K562 (cell line): ENCODE measurements around the gene EAF2. TPM values are rescaled to one million over a fixed set of nuclear protein-coding genes. Genes with fewer than 3 reads are reported as not detected.
A peak's percentile ranks its signal among the peaks of the same experiment; 100 is the strongest.

ENCODE experiments used
- ATAC-seq: fragments of 200-7000 bp; cut with Tn5 transposase; 3 replicates; pipeline ENCODE4 v1.9.1; 2020; ENCODE audit warnings: moderate library complexity
- BruUV-seq: library from RNA; stranded (reverse); fragments of 400-500 nt; replicated peaks from 2 replicates; lab custom pipeline; 2021; lab: Mats Ljungman, UMichigan
- CTCF ChIA-PET: fragments of 300-600 bp; formaldehyde crosslinking; extraction: SDS; loops from one replicate; lab custom pipeline; 2021; ENCODE audit warnings: low intra/inter-chr PET ratio; lab: Yijun Ruan, JAX
- POLR2A ChIA-PET: fragments of 300-600, 350-650 bp; sonication (Branson Sonifier 250); formaldehyde crosslinking; extraction: SDS; loops from one replicate; lab custom pipeline; 2021; ENCODE audit warnings: antibody characterized with exemption, inconsistent platforms; lab: Yijun Ruan, JAX
- DNase-seq, 4 experiments: peaks; one replicate each; pipeline versions ENCODE4 v3.0.0 to v3.0.0-alpha.2; 2011 to 2018; ENCODE audit warnings: low spot score in 3 of 4, mixed read lengths in 3 of 4; ENCODE audit errors: extremely low read depth in 1 of 4
- FAIRE-seq: peaks from 2 replicates; lab custom pipeline; 2011; peaks lifted over from hg19 to GRCh38; lab: Jason Lieb, UNC
- H2AFZ ChIP-seq: 2 replicates; pipeline ENCODE4 v1.6.0; 2011; ENCODE audit warnings: low read depth, low read length, control low read depth, inconsistent platforms
- H3K27ac ChIP-seq: fragments of 200-600 bp; 3 replicates; pipeline ENCODE4 v1.8.0; 2011; ENCODE audit warnings: low read depth, mild to moderate bottlenecking, control low read depth, inconsistent platforms, low read length, moderate library complexity, mixed read lengths; ENCODE audit errors: extremely low read depth
- H3K27me3 ChIP-seq, 2 experiments: fragments of 300-600 bp in 1 of 2; 2 replicates in 1 of 2; 3 replicates in 1 of 2; pipeline versions ENCODE4 v1.6.0 to v1.8.0; 2011; ENCODE audit warnings: inconsistent platforms in 2 of 2, low read length in 2 of 2, mild to moderate bottlenecking in 1 of 2, mixed read lengths in 1 of 2, moderate library complexity in 1 of 2; ENCODE audit not compliant: control insufficient read depth in 2 of 2, insufficient read depth in 2 of 2
- H3K36me3 ChIP-seq: fragments of 300-600 bp; 3 replicates; pipeline ENCODE4 v1.8.0; 2011; ENCODE audit warnings: mild to moderate bottlenecking, low read length, inconsistent platforms; ENCODE audit not compliant: control insufficient read depth, insufficient read depth
- H3K4me1 ChIP-seq, 2 experiments: fragments of 200-600 bp in 1 of 2; replicated peaks in 1 of 2; 2 replicates in 1 of 2; 3 replicates in 1 of 2; pipeline versions ENCODE4 v1.5.1 to v1.8.0; 2011; ENCODE audit warnings: inconsistent platforms in 2 of 2, low read length in 2 of 2, mild to moderate bottlenecking in 1 of 2, mixed read lengths in 1 of 2, moderate library complexity in 1 of 2; ENCODE audit not compliant: control insufficient read depth in 2 of 2, insufficient read depth in 2 of 2
- H3K4me2 ChIP-seq: 2 replicates; pipeline ENCODE4 v1.6.1; 2011; ENCODE audit warnings: low read length, control low read depth, inconsistent platforms, mixed read lengths; ENCODE audit not compliant: insufficient read depth
- H3K4me3 ChIP-seq: fragments of 200-600 bp; sonication (generic), shearing (Covaris generic); 2 replicates; pipeline ENCODE4 v1.5.1; 2016; ENCODE audit warnings: control low read depth, inconsistent platforms
- H3K79me2 ChIP-seq: fragments of 200-600 bp; 3 replicates; pipeline ENCODE4 v1.8.0; 2011; ENCODE audit warnings: low read length, inconsistent platforms; ENCODE audit not compliant: control insufficient read depth, insufficient read depth
- H3K9ac ChIP-seq, 2 experiments: 2 replicates each; pipeline versions ENCODE4 v1.6.0 to v1.6.1; 2011; ENCODE audit warnings: low read depth in 2 of 2, low read length in 2 of 2, control low read depth in 1 of 2, inconsistent platforms in 1 of 2, mild to moderate bottlenecking in 1 of 2, mixed read lengths in 1 of 2; ENCODE audit not compliant: insufficient read depth in 1 of 2
- H3K9me1 ChIP-seq: one replicate; pipeline ENCODE4 v1.6.0; 2011; ENCODE audit warnings: inconsistent platforms, mild to moderate bottlenecking, low read length, moderate library complexity; ENCODE audit not compliant: control insufficient read depth, insufficient read depth
- H3K9me3 ChIP-seq: replicated peaks from 2 replicates; pipeline ENCODE4 v1.5.1; 2011; ENCODE audit warnings: low read depth, low read length, inconsistent platforms; ENCODE audit not compliant: control insufficient read depth, insufficient read depth
- H4K20me1 ChIP-seq: replicated peaks from 2 replicates; pipeline ENCODE4 v1.6.1; 2011; ENCODE audit warnings: low read length, inconsistent platforms, mixed read lengths; ENCODE audit not compliant: control insufficient read depth, insufficient read depth
- CBX3 ChIP-seq, 2 experiments: IDR thresholded peaks; 1 replicate in 1 of 2; 2 replicates in 1 of 2; pipeline ENCODE4 v1.6.1; 2012; ENCODE audit warnings: inconsistent platforms in 2 of 2, low read length in 2 of 2, borderline replicate concordance in 1 of 2, control low read depth in 1 of 2
- CEBPB ChIP-seq: fragments of 450-650 bp; IDR thresholded peaks from 2 replicates; pipeline ENCODE4 v1.6.1; 2016; ENCODE audit warnings: missing genetic modification characterization, missing compliant biosample characterization
- CEBPG ChIP-seq, 3 experiments: fragments of 200-800 bp in 1 of 3; sonication (Bioruptor generic) in 1 of 3; sonication (generic) in 1 of 3; formaldehyde crosslinking in 1 of 3; IDR thresholded peaks in 2 of 3; conservative IDR thresholded peaks in 1 of 3; 2 replicates each; pipeline versions ENCODE4 v1.6.1 to v1.8.0; 2016 to 2022; ENCODE audit warnings: missing compliant biosample characterization in 2 of 3, missing genetic modification characterization in 2 of 3, mild to moderate bottlenecking in 1 of 3, missing genetic modification reagents in 1 of 3
- CHD4 ChIP-seq: fragments of 200-600 bp; sonication (generic); IDR thresholded peaks from 3 replicates; pipeline ENCODE4 v1.6.1; 2012; ENCODE audit warnings: low read depth, mild to moderate bottlenecking, mixed read lengths, low read length, inconsistent platforms; ENCODE audit not compliant: insufficient read depth, insufficient replicate concordance, poor library complexity, severe bottlenecking
- ETV5 ChIP-seq: sonication (generic); formaldehyde crosslinking; IDR thresholded peaks from 2 replicates; pipeline ENCODE4 v1.4.0; 2020; ENCODE audit warnings: low read depth, mild to moderate bottlenecking, missing genetic modification reagents
- GATA2 ChIP-seq: sonication (generic); formaldehyde crosslinking; IDR thresholded peaks from 2 replicates; pipeline ENCODE4 v1.4.0; 2020; ENCODE audit warnings: mild to moderate bottlenecking, missing genetic modification reagents
- GTF2E2 ChIP-seq: fragments of 200-800 bp; sonication (Bioruptor generic); IDR thresholded peaks from 2 replicates; pipeline ENCODE4 v1.6.1; 2016; ENCODE audit warnings: missing genetic modification characterization, missing compliant biosample characterization
- RBBP5 ChIP-seq: fragments of 200-600 bp; sonication (generic); IDR thresholded peaks from 2 replicates; pipeline ENCODE4 v1.6.1; 2012; ENCODE audit warnings: borderline replicate concordance, mild to moderate bottlenecking, low read length, control low read depth, inconsistent platforms; ENCODE audit not compliant: insufficient read depth, poor library complexity, severe bottlenecking
- SAFB2 ChIP-seq: fragments of 200-400 bp; formaldehyde crosslinking; IDR thresholded peaks from 2 replicates; pipeline ENCODE4 v1.6.1; 2018; ENCODE audit warnings: borderline replicate concordance, low read length, low read depth, moderate library complexity; ENCODE audit not compliant: severe bottlenecking
- ZFP36 ChIP-seq: fragments of 150-350 bp; IDR thresholded peaks from 2 replicates; pipeline ENCODE4 v1.6.1; 2018; ENCODE audit warnings: low read length, low read depth; ENCODE audit not compliant: partially characterized antibody
- ZKSCAN1 ChIP-seq: fragments of 150-350 bp; IDR thresholded peaks from 2 replicates; pipeline ENCODE4 v1.6.1; 2016; ENCODE audit warnings: low read depth, low read length
- WGBS: fragments of 100-300 bp; shearing (Covaris generic); methylation state at CpG from one replicate; pipeline ENCODE4 v1.1.6; 2016; ENCODE audit warnings: low coverage, mixed read lengths; ENCODE audit not compliant: insufficient coverage; ENCODE audit errors: missing lambda C conversion rate; 5-methylcytosine and 5-hydroxymethylcytosine counted together
- in situ Hi-C: fragments of 300-500 bp; cut with MboI; formaldehyde crosslinking; loops from 4 replicates; pipeline ENCODE4 v1.15.0; 2018; ENCODE audit warnings: inconsistent platforms, mixed read lengths
- intact Hi-C: fragments of 100-400 bp; cut with micrococcal nuclease; formaldehyde crosslinking; loops from 2 replicates; pipeline ENCODE4 v1.14.2; 2022
- polyA plus RNA-seq, 8 experiments: library from polyadenylated mRNA; depleted of rRNA in 4 of 8; stranded (reverse) in 5 of 8; unstranded in 3 of 8; fragments of >200 nt; fragmentation: Nextera tagmentation in 2 of 8; fragmentation: Illumina TruSeq in 1 of 8; extraction: Ambion mirVana in 2 of 8; extraction: Trizol in 1 of 8; gene quantifications; 2 replicates each; pipeline versions ENCODE4 v1.2.1 to v1.2.3, GENCODE V29; 2011 to 2014; ENCODE audit warnings: inconsistent platforms in 1 of 8, missing spikeins in 1 of 8
- total RNA-seq, 7 experiments: library from RNA; depleted of rRNA in 6 of 7; stranded (reverse); fragments of >200 nt in 6 of 7; fragmentation: Illumina TruSeq in 2 of 7; extraction: Trizol in 2 of 7; gene quantifications; 2 replicates each; pipeline versions ENCODE4 v1.2.1 to v1.2.3, GENCODE V29; 2011 to 2021; ENCODE audit warnings: low replicate concordance in 1 of 7
- TF ChIP-seq, protein P1 (sequence below), 2 experiments: fragments of 450-650 bp in 1 of 2; sonication (generic) in 1 of 2; formaldehyde crosslinking in 1 of 2; IDR thresholded peaks in 1 of 2; conservative IDR thresholded peaks in 1 of 2; 2 replicates each; pipeline versions ENCODE4 v1.6.1 to v1.8.1; 2016 to 2023; ENCODE audit warnings: mild to moderate bottlenecking in 2 of 2, moderate library complexity in 2 of 2, inconsistent platforms in 1 of 2, missing genetic modification reagents in 1 of 2

The EAF2 gene
- total and polyA plus RNA-seq, 9 of the 15 experiments (the other 6 are each of a cell fraction or from before 2014, with no cell fraction given) = 3.8 to 17.3 (median 6.9) TPM

DNA sequence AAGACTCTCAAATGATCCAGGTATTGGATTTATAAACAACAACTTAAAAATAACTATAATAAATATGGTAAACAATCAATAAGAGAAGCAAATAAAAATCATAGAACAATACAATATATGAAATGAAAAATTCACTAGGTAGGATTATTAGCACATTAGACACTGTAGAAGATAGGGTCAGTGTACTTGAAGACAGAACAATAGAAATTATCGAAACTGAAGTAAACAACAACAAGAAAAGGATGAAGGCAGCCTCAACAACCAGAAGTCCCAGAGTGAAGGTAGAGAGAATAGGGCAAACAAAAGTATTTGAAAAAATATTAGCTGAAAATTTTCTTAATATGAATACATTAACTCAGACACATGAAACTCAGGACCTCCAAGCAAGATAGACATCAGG is 12.0 kb upstream of the EAF2 start:
- Histone ChIP-seq H3K9ac (no peak overlapping the region), H3K4me1 (no peaks in the 10 kb centered on the region), H3K9me3 (peaks cover 6% of the 10 kb centered on the region; the same call in 1 of the 2 replicates), H3K9me1 (no peaks in the 10 kb centered on the region), H3K27me3 (no peaks in the 10 kb centered on the region), H4K20me1 (no peaks in the 10 kb centered on the region), H3K4me3 (no peak overlapping the region), H3K27ac (no peak overlapping the region), H3K4me2 (no peak overlapping the region), H2AFZ (no peak overlapping the region), H3K79me2 (peaks cover 10% of the 10 kb centered on the region; the same call in 2 of the 3 replicates), H3K36me3 (peaks cover 74% of the 10 kb centered on the region)
- no peak for FAIRE-seq
- no peak for ATAC-seq
- CTCF ChIA-PET = interaction anchor here (0.5 kb wide), 1 partner anchor 70 kb away, joined by 3 read pairs; no protein-coding TSS in a partner anchor
- no TSS peak for BruUV-seq
- POLR2A ChIA-PET = no interaction called here
- in situ Hi-C loops (no loop called here), intact Hi-C loops (no loop called here)
- 0 out of 3 replicates have a peak, but pooled peaks of 1 of the 2 experiments have one; percentile 27 for TF ChIP-seq CBX3 (IDR thresholded peaks at IDR 0.05; ENCODE audit: borderline replicate concordance in 1 of 2, low read length in 2 of 2)
- no peak for TF ChIP-seq GTF2E2 (tag)
- 100% methylated on average over 1 of the region's 1 CpG for WGBS
- no peak for DNase-seq

- H3K36me3 ChIP-seq = peaks cover 32% of the 10 kb centered on the region
- peak; percentile 7 for TF ChIP-seq RBBP5
- TF ChIP-seq CEBPB (tag) = peak; percentile 96
- no peak for TF ChIP-seq ZFP36
- TF ChIP-seq, protein P1, sequence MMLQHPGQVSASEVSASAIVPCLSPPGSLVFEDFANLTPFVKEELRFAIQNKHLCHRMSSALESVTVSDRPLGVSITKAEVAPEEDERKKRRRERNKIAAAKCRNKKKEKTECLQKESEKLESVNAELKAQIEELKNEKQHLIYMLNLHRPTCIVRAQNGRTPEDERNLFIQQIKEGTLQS (IDR thresholded peaks at IDR 0.05) = peak; percentile 56
- TF ChIP-seq, protein P1 (CRISPR knock-in tag; conservative IDR thresholded peaks at IDR 0.05) = no peak
- TF ChIP-seq CHD4 = no peak
- TF ChIP-seq CEBPG (CRISPR knock-in tag; IDR thresholded peaks at IDR 0.05) = peak; percentile 82
- peak; percentile 85 to 96 for TF ChIP-seq CEBPG (tag; conservative IDR thresholded peaks at IDR 0.05 in 1 of 2, IDR thresholded peaks at IDR 0.05 in 1 of 2)
- no peak for TF ChIP-seq ZKSCAN1
- no peak for TF ChIP-seq ETV5 (CRISPR knock-in tag)
- TF ChIP-seq GATA2 (CRISPR knock-in tag) = no peak
- no peak for TF ChIP-seq SAFB2
- DNase-seq (peak; percentile 3 to 12 (median 6)), ATAC-seq (peak; percentile 1; the same call in 1 of the 3 replicates), FAIRE-seq (no peak)
- H4K20me1 ChIP-seq = no peaks in the 10 kb centered on the region
- H3K4me1 ChIP-seq = no peaks in the 10 kb centered on the region; a peak in 2 of 5 replicates
- no peaks in the 10 kb centered on the region; the same call in 1 of the 2 replicates for H3K9me3 ChIP-seq
- H3K9me1 ChIP-seq = no peaks in the 10 kb centered on the region
- ChIA-PET CTCF (no interaction called here), POLR2A (interaction anchor here (0.6 to 1.8 kb wide), 3 partner anchors 8 to 18 kb away, joined by 3 to 5 read pairs (median 4); no protein-coding TSS in a partner anchor)
- peaks cover 24% of the 10 kb centered on the region for H3K79me2 ChIP-seq
- in situ Hi-C loops = no loop called here
- H2AFZ ChIP-seq = peak overlapping the region; percentile 90
- BruUV-seq = TSS peak; percentile 63
- H3K27me3 ChIP-seq = no peaks in the 10 kb centered on the region
- H3K4me2 ChIP-seq = peak overlapping the region; percentile 94
- peak overlapping the region; percentile 61 for H3K4me3 ChIP-seq
- H3K9ac ChIP-seq = peak overlapping the region; percentile 97 to 98
- WGBS = 3% methylated on average over 14 of the region's 15 CpGs
- peak overlapping the region; percentile 92 for H3K27ac ChIP-seq
- intact Hi-C loops = no loop called here
These were observed 795 bp upstream of the EAF2 start for GRCh38 chr3:121834157-121834670.
